GM19238 (cell line): Measurements from ENCODE around the gene ZNF230.

Source experiments
- DNase-seq: peaks from one replicate; pipeline ENCODE4 v3.0.0; 2011; ENCODE audit warnings: low spot score; ENCODE audit not compliant: insufficient read length

Gene ZNF230

DNA sequence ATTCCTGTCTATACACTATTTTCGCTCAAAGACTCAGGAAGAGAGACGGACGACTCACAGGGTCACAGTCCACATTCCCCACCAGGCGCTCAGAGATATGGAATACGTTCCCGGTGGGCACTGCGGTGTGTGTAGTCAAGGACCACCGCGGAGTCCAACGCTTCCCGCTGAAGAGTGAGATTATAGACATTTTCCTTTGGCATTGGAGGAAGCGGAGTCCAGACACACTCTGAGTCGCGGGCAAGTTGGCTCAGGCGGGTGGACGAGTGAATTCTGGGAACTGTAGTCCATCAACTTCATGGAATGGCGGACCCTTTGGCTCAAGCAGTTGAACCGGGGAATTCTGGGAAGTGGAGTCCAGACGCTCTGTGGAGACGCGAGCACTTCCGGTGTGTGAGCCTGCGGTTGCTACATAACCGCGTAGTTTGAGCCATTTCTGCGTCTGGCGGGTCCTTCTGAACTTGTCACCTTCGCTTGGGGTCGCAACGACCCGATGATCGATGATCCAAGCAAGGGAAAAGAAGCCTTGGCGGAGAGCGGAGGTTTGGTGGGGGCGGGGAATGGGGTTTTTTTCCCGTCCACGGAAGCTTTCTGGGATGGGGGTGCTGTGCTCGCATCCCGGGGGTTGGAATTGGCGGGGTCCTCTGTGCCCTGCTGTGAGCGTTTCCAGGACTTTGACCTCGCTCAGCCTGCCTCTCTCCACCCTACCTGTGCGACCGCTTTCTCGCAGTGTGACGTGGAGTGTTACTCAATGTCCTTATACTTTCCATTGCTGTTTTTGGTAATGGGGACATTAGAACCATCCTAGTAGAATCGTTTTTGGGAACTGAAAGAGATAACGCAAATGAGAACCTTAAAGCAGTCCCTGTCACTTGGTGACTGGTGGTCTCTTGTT is at the start of gene ZNF230:
Gene ZNF230, plus strand, starts transcription at position 392 of the 895 bp plus-strand sequence. CDS start 4,122 bp downstream, outside the sequence.
- peak; percentile 75 for DNase-seq

DNA sequence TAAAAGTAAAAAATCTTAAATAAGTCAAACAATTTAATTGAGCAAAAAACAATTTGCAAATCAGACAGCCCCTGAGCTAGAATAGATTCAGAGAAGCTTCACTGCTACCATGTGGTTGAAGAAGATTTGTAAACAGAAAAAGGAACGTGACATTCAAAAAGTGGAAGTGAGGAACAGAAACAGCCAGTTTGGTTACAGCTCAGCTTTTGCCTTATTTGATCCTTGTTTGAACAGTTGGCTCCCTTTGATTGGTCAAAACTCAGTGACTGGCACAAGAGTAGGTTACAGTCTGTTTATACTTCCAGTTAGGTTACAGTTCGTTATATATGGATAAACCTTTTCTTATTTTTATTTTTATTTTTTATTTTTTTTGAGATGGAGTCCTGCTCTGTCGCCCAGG is 45.9 kb upstream of the ZNF230 start:
- no peak for DNase-seq

DNA sequence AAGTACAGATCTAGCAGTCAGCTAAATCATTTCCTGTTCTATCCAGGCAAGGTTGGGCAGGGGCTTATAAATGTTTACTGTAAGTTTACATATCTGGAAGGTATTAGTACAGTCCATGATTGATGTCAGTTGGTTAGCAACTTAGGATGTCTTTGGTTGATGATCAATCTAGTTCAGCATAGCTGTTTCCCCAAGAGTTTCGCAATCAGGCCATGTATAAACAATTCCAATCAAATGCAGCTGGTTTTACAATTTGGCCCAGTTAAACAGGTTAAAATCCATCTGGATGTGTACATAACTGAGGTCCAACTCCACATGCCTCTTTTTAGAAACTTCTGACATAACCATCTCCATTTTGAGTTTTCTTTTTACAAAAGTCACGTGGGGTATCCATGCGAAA is 44.9 kb upstream of the ZNF230 start:
- no peak for DNase-seq

DNA sequence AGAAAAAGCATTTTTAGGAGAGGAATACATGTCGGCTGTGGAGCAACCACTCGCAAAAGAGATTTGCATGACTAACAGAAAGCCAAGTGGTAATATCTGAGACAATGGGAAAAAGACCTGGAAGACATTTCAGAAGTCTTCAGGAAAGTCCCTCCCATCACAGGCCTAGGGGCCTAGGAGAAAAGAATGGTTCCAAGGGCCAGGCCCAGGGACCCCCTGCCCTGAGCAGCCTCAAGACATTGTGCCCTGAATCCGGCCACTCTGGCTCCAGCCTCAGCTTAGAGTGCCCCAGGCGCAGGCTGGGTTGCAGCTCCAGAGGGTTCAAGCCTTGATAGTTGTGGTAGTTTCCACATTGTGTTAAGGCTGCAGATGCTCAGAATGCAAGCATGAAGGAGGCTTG is 42.3 kb upstream of the ZNF230 start:
- DNase-seq, result no peak

DNA sequence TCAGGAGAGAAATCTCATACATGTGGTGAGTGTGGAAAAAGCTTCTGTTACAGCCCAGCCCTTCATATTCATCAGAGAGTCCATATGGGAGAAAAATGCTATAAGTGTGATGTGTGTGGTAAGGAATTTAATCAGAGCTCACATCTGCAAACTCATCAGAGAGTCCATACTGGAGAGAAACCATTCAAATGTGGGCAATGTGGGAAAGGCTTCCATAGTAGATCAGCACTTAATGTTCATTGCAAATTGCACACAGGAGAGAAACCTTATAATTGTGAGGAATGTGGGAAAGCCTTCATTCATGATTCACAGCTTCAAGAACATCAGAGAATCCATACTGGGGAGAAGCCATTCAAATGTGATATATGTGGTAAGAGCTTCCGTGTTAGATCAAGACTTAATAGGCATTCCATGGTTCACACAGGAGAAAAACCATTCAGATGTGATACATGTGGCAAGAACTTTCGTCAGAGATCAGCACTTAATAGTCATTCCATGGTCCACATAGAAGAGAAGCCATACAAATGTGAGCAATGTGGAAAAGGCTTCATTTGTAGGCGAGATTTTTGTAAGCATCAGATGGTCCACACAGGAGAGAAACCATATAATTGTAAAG is 36.6 kb upstream of the ZNF230 start:
- no peak for DNase-seq

DNA sequence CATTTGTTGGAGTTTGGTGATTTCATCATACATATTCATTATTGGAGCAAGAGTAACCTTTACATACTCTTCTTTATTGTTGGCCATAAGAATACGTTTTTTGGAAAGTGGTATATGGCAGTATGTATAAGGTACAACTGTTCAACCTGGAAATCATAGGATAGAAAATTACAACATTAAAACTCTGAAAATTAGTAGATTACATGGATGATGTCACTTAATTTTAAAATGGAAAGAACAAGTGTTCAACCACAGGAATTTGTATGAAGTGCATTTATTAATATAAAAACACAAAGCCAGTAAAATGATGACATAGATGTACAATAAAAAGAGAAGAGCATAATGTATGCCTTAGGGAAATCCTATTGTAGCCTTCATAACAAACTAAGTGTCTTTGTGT is 26.0 kb upstream of the ZNF230 start:
- no peak for DNase-seq

DNA sequence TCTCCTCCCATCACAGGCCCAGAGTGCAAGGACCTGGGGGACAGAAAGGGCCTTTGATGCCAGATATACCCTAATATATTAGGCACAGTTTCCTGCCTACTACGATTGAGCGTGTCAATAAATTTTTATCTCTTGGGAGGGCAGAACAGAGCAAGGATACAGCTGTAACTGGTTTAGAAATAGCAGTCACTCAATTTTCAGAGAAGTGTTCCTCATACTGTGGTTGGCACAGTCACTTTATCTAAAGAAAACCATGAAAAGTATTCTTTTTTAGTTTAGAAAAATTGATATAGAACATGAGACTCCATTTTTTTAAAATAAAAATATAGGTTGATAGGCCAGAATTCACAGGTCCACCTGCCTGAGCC is 19.2 kb upstream of the ZNF230 start:
- DNase-seq, result no peak

DNA sequence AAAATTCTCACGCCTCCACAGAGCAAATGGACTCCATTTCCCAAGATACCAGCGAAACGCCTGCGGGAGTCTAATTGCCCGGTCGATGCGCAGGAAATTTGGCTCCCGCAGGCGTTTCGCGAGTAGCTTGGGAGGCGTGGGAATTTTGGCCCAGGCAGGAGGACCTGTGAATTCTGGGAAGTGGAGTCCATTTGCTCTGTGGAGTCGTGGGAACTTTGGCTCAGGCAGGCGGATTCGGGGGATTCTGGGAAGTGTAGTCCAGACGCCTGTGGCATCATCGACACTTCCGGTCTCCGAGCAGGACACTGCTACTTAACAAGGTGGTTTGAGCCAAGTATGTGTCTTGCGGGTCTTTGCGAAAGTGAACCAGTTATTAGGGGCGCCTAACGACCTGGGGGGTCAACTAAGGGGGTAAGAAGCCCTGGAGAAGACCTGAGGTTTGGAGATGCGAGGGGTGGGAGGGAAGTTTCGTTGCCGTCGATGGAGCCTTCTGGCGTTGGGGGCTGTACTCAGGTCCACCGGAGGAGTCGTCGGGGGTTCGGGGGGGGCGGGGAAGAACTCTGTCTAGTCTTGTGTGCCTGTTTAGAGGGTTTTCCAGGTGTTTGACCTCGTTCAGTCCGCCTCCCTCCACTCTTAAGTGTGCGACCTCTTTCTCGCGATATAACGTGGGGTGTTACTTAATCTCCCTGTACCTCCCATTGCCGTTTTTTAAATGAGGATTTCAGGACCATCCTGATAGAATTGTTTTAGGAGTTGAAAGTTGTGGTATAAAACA is 18.7 kb upstream of the ZNF230 start, which contains the start of gene ZNF155:
Gene ZNF155, plus strand, starts transcription at position 277 of the 775 bp plus-strand sequence. CDS start 4,356 bp downstream, outside the sequence.
- peak; percentile 52 for DNase-seq

DNA sequence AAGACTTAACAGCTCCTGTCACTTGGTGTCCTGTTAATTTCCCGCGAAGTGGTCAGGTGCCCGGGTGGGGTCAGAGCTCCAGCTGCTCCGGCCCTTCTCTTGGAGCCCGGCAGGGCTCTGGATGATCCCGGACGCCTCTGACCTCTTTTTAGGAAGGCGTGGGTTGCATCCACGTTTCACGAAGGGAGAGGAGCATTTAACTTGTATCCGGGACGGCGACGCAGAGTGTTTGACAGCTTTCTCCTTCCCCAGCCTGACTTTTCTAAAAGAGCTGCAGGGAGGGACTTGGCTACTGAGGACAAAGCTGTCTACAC is 18.1 kb upstream of the ZNF230 start:
- DNase-seq, result no peak

DNA sequence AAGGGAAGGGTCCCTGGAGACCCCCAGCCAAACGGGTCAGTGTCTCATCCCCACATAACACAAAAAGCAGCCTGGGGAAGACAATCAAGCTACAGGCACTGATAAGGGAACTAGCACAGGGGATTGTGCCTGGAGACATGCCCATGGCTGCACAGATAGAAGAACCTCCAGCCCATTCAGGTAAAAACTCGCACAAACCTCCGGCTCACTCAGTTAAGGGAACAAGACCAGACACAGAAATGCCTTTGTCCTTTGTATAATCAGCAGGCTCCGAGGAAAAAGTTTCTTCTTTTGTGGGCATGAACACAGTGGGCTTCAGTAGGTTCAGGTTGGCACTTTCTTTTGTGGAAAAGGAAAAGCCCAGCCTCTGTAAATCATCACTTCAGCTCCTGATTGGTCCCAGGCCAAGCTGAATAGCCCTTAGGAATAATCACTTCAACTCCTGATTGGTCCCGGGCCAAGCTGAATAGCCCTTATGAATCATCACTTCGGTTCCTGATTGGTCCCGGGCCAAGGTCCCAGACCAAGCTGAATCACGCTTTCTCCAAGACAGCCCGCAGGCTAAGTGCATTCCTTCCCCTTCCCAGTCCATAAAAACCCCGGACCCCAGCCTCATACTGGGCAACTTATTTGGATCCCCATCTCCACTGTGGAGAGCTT is 5.0 kb upstream of the ZNF230 start:
- DNase-seq, result no peak

DNA sequence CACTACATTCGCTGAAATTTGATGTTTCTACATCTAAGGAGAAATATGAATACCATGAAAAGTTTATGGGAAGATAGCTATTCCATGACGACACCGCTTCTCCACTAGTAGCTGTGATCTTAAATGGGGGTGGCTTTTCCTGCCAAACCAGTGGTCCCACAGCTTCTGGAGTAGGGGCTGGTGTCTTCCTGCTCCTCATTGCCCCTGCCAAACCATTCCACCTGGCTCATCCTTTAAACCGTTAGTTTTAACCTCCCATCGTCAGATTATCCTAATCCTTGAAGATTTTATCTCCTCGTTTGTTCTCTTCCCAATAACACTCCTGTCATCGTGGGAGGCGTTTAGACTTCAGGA is 568 bp upstream of the ZNF230 start:
- no peak for DNase-seq

DNA sequence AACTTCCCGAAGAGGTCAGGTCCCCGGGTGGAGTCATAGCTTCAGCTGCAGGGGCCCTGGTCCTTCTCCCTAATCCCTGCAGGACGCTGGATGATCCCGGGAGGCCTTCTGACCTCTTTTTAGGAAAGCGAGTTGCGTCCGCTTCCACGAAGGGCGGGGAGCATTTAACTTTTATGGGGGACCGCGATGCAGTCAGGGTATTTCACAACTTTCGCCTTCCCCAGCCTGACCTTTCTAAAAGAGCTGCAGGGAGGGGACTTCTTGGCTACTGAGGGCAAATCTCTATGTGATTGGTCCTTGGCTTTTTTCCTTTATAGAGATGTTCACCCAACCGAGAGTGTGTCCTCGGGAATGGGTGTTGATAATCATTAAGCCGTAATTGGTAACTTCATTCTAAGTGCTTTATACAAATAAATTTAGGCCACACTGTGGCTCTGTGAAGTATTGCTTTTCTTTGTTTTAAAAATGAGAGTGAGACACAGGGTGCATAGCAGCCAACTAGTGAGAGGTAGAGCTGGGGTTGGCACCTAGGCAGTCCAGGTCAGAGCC is 778 bp downstream of the ZNF230 start:
- DNase-seq, result peak; percentile 4

DNA sequence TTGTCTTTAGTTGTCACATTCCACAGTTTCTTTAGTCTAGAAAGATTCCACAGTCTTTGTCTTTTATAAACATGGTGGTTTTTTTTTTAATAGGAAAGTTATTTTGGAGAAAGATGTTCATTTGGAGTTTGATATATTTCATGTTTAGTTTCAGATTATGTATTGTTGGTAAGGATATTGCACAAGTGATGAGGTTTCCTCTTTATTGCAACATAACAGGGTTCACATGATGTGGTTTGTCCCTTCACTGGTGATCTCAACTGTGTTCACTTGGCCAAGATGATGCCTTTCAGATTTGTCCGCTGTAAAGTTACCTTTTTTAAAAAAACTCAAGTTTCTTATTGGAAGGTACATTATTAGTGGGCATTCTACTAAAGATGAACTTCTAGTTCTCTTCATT is 3.2 kb downstream of the ZNF230 start:
- no peak for DNase-seq

DNA sequence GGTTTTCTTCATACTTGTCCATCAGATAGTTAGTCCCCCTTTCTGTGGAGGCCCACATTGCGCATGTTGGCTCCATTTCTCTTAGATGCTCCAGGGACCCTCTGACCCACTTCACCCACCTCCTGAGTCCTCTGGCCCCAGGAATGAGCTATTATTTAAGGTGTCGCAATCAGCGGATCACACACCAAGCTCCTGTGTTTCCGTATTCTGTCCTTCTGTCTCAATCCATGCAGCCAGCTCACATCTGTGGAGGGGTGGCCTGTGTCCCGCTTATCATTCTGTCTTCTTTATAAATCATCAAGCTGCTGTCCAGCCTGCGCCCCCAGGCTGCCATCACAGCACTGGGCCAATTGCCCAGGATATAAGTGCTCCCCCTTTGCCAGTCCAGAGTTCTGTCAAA is 4.7 kb downstream of the ZNF230 start:
- no peak for DNase-seq

DNA sequence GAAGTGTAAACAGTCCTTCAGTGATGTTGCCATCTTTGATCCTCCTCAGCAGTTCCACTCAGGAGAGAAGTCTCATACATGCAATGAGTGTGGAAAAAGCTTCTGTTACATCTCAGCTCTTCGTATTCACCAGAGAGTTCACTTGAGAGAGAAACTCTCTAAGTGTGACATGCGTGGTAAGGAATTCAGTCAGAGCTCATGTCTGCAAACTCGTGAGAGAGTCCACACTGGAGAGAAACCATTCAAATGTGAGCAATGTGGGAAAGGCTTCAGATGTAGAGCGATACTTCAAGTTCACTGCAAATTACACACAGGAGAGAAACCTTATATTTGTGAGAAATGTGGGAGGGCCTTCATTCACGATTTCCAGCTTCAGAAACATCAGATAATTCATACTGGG is 7.7 kb downstream of the ZNF230 start:
- no peak for DNase-seq

DNA sequence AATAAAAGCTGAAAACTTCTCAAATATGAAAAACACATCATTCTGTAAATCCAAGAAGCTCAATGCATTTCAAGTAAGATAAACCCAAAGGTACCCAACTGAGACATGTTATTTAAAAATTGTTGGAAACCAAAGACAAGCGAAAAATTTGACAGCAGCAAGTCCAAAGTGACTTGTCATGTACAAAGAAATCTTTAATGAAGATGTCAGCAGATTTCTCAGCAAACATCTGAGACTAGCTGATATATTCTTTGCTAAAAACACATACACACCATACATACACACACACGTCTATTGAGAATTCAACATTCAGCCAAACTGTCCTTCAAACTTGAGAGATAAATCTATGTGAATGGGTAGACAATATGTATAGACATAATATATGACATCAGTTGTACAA is 16.7 kb downstream of the ZNF230 start:
- no peak for DNase-seq

DNA sequence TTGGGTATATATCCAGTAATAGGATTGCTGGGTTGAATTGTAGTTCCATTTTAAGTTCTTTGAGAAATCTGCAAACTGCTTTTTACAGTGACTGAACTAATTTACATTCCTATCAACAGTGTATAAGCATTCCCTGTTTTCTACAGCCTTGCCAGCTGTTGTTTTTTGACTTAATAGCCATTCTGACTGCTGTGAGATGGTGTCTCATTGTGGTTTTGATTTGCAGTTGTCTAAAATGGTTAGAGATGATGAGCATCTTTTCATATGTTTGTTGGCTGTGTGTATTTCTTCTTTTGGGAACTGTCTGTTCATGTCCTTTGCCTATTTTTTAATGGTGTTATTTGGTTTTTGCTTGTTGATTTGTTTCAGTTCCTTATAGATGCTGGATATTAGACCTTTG is 18.5 kb downstream of the ZNF230 start:
- DNase-seq, result no peak

DNA sequence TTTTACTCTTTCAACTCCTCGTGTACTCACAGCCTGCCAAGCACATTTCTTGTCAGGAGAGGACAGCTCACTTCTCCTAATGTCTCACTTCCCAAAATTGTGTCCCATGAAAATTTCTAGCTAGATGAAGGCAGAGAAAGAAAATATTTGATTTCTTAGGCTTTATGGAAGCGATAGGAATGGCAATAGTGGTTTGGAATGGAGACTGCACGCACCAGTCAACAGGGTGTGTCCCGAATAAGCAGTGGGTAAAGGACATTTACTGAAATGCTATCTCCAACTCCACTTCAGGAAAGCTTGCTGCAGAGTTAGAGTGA is 22.1 kb downstream of the ZNF230 start:
- DNase-seq, result no peak

DNA sequence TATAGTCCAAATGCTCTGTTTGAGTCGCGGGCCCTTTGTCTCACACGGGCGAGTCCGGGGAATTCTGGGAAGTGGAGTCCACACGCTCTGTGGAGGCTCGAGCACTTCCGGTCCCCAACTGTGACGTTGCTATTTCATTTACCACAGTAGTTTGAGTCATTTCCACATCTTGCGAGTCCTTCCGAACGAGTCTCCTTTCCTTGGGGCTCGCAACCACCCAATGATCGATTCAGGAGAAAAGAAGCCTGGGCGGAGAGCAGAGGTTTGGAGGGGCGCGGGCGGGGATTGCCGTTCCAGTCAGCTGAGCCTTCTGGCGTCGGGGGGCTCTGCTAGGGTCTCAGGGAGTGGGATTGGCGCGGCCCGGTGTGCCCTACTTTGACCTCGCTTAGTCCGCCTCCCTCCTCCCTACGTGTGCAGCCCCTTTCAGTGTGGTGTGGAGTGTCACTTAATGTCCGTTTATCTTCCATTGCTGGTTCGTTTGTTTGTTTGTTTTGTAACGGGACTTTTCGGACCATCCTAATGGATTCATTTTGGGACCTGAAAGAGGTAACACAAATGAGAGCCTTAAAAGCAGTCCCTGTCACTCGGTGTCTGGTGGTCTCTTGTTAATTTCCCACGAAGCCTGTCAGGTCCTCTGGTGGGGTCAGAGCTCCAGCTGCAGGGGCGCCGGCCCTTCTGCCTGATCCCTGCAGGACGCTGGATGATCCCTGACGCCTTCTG is 22.6 kb downstream of the ZNF230 start, which contains the start of gene ZNF222:
Gene ZNF222, plus strand, starts transcription at position 163 of the 720 bp plus-strand sequence. Its CDS starts 58 bp downstream, at position 221.
- peak; percentile 45 for DNase-seq

DNA sequence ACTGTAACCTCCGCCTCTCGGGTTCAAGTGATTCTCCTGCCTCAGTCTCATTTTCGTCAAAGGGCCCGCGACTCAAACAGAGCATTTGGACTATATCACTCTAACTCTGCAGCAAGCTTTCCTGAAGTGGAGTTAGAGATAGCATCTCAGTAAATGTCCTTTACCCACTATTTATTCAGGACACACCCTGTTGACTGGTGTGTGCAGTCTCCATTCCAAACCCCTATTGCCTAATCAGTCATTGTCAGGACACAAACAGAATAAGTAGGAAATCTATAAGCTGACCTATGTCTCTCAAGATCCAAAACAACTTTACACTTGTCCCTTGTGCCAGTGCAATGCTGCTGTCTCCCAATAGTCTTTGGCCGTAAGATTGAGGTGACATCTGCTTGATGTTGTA is 23.9 kb downstream of the ZNF230 start:
- DNase-seq, result no peak
